GM18526 (cell line): ENCODE results near the gene CEND1.

Source experiments
- POLR2A ChIP-seq: IDR thresholded peaks from 3 replicates; pipeline ENCODE4 v1.6.1; 2011; ENCODE audit not compliant: insufficient read length; ENCODE audit errors: extremely low read depth

CEND1 gene

DNA sequence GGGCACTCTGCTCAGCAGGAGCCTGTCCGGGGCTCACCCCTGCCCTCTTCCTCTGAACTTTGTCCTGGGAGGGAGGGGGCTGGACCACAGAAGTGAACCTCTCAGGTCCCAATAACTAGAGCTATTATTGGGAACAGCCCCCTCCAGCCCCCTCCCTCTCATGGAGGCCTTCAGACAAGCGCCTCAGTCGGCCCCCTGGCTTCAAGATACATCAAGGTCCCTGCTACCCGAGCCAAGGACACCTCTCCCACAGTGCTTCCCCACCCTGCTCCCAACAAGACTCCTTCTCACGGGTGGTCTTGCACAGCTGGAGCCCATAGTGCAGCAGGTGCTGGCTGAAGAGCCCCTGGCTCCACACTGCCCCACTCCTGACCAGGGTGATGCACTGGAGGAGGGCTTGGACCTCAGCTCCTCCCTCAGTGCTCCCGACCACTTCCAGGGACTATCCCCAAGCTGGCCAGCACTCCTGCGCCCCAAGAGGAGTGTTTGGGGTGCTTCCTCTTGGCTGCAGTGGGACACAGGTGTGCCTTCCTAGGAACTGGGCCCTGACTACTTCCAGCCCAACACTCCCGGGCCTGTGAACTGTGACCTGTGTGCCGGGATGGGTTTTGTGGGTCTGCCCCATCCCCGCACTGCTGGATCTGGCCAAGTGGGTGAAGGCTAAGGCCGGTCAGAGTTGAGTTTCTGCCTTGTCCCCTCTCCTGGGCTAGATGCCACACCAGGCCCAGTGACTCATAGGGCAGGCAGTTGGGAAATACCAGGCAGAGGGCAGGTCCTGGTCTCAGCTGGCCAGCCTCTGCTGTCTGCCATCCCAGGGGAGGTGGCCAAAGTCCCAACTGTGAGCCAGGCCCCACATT lies 31.0 kb upstream of the CEND1 start:
- no peak for TF ChIP-seq POLR2A

DNA sequence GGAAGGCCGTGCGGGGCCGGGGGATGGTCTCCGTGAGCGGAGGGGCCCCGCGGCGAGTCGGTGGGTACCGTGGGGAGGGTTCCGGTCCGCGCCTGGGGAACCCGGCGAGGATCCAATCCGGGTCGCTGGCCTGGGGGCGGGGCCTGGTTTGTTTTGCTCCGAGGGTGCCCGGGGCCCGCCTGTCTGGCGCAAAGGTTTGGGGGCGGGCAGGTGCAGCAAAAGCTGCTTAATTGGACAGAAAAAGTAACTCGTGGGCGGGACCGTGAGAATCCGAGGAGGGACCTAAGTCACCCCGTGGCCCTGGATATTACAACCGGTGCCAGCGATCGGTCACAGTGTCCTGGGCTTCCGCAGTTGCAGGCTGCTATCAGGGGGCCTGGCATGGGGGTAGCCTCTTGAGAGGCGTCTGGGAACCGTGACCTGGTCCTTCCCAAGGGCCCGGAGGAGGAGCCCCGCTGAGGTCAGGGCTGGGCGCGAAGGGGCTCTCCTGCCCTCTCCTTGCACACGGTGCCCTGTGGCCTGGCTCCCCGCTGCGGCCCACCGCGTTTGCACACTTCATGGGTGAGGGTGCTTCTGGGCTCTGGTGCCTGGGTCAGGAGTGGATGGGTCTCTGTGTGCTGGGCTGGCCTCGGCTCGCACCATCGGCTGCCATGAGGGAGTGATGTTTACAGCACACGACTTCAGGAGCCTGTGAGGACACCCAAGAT lies 30.2 kb upstream of the CEND1 start:
- TF ChIP-seq POLR2A: no peak

DNA sequence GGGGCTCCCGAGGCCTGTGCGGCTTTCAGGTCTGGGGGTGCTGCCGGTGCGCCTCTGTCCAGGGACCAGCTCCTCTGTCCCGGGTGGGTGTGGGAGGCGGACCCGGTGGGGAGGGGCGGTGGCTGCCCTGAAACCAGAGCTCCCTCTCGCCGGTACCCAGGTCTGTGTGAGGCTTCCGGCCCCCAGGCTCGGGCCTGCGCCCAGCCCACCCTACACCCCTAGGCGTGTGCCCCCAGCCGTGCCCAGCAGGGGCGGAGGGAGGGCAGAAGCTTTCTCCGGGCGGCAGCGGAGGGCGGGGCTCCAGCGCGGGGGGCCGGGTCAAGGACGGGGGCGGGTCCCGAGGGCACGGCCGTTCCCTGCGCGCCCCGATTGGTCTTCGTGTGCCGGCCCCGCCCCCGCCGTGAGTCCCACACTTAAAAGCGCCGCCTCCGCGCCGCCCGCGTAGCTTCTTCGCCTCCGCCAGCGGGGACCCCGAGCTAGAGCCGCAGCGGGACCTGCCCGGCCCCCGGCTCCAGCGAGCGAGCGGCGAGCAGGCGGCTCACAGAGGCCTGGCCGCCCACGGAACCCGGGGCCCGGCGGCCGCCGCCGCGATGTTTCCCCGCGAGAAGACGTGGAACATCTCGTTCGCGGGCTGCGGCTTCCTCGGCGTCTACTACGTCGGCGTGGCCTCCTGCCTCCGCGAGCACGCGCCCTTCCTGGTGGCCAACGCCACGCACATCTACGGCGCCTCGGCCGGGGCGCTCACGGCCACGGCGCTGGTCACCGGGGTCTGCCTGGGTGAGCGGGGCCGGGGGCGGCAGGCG lies 29.4 kb upstream of the CEND1 start:
- peak; percentile 93 for TF ChIP-seq POLR2A

DNA sequence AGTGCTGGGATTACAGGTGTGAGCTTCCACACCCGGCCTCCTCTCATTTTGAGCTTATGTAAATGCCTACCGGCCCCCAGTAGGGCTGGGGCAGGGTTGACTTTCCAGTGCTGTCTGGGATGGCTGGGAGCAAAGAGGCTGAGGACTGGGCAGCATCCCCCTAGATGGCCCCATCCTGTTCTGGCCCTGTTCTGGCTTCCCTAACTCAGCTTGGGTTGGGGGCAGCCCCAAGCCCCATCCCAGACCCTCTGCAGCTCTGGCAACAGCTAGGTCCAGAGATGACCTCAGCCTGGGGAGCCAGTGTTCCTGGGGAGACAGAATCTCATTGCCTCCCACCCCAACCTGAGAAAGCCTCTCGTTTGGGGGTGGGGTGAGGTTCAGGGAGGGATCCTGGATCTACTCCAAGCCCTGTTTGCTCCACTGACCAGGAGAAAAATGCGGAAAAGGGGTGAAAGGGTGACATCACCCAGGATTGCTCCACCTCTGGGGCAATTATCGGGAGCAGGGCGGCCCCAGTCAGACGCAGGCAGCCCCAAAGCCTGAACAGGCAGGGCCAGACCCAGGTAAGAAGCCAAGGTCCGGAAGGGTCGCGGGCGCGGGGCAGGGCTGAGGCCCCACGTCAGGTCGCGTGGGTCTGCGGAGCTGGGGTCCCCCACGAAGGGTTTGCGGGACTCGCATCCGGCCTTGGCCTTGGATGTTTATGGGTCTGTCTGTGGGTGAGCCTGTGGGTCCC lies 28.7 kb upstream of the CEND1 start, which contains the start of gene PNPLA2:
Gene PNPLA2, plus strand, starts transcription at position 519 of the 733 bp plus-strand sequence. CDS start 805 bp downstream, outside the sequence.
- no peak for TF ChIP-seq POLR2A

DNA sequence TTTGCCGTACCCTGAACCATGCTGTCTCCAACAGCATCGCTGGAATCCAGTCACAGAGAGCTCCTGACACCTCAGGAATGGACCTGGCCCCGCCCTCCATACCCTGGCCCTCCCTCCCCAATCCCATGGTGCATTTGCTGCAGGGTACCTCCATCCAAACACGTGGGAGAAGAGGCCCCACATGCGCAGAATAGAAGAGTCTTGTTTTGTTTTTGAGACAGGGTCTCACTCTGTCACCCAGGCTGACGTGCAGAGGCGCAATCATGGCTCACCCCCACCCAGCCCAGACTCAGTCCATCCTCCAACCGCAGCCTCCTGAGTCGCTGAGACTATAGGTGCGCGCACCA lies 26.5 kb upstream of the CEND1 start:
- TF ChIP-seq POLR2A: no peak

DNA sequence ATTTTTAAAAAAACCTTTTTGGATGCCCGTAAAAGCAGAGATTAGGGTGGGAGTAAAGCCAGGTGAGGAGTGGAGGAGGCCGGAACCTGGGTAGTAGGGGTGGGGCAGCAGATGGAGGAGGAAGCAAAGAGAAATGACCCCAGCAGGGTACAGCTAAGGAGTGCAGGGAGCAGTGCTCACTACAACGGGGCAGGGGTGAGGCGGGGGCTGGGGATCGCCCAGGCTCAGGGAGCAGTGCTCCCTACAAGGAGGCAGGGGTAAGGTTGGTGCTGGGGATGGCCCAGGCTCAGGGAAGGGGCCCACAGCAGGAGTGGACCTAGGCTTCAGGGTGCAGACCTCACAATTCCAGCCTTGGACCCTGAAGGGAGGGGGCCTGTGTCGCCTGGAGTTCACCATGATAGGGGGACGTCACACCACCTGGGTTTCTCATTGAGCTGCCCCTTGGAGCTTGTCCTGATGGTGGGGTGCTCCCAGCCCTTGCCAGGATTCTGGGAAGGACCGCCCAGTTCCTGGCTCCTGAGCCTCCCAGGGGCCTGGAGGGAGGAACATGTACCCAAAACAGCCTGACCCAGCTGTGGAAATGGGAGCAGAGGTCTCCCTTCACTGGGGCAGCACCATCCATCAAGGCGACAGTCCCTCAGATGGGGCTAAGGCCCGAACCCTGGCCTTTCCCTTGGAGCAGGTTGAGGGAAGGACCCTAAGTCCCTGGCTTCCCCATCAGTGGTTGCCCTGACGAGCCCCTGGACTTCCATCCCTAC lies 26.0 kb upstream of the CEND1 start:
- no peak for TF ChIP-seq POLR2A

DNA sequence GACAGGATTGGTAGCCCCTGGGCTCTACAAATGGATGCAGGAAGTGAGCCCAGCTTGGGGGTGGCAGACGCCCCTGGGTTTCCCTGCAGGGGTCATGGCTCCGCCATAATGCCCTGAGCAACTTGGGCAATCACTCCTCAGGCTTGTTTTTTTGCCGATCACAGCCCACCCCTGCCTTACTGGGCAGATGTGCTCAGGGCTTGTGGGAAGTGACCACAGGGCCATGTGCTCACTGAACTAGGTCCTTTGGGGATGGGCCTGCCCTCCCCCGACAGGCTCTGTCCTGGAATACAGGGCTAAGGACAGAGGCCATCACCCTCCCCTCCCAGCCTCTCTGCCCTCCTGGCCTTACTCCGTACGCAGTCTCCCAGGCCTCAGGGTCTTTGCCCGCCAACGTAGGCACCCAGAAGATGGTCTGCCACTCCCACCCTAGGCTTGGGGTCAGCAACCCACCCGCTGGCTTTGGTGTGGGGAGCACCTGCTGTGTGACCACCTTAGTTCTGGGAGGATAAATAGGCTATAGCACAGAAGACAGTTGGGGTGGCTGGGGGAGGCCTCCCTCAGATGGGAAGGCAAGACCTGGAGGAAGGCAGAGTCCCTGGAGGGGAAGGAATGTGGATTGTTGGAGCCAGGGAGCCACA lies 23.7 kb upstream of the CEND1 start:
- peak; percentile 39 for TF ChIP-seq POLR2A

DNA sequence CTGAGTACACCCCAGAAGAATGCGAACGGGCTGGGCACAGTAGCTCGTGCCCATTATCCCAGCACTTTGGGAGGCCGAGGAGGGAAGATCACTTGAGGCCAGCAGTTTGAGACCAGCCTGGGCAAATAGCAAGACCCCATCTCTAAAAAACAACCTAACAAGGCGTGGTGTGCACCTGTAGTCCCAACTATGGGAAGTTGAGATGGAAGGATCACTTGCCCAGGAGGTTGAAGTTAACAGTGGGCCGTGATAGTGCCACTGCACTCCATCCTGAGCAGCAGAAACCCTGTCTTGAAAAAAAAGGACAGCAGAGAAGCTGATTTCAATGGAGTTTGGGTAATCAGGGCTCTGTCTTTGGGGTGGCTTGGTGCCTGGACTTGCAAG lies 23.2 kb upstream of the CEND1 start:
- TF ChIP-seq POLR2A: no peak

DNA sequence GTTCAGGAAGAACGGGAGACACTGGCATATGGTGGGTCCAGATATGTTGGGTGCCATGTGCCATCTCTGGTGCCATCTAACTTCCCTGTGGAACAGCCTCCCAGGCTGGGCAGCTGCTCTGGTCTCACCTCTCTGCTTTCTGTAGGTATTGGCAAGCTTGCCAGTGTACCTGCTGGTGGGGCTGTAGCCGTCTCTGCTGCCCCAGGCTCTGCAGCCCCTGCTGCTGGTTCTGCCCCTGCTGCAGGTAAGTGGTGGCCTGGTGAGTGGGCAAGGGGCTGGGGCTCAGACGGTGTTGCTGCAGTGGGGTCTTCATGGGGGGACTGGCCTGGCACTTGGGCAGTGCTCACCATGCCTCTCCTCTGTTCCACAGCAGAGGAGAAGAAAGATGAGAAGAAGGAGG lies 22.5 kb upstream of the CEND1 start:
- no peak for TF ChIP-seq POLR2A

DNA sequence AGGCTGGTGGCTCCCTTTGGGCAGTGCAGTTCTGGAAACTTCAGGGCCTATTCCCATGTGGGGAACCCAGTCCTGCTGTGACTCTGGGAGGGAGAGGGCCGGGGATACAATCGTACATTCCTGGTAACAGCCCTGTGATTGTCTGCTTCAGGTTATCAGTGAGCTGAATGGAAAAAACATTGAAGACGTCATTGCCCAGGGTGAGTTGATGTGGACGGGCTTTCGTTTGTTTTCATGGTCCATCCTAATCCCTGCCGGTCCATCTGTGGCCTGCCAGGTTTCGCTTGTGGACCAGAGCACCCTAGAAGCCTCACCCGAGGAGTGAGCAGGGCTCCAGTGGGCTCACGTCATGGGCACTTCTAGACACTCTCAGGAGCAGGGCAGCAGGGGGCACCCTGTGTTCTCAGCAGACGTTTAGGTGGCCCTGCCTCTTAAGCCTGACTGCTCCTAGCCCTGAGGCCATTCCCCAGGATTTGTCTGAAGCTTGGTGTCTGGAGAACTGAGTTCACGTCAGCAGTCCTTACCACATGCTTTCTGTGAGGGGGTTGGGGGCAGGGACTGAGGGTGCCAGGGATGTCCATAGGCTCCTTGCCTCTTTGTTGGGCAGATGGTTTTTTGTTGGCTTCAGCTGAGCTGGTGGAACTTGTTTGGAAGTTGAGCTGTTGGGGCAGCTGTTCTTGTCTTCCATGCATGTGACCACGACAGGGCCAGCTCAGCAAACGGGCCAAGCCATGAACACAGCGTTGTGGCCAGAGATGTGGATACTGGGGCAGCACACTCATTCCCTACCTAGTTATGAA lies 21.8 kb upstream of the CEND1 start:
- TF ChIP-seq POLR2A: no peak

DNA sequence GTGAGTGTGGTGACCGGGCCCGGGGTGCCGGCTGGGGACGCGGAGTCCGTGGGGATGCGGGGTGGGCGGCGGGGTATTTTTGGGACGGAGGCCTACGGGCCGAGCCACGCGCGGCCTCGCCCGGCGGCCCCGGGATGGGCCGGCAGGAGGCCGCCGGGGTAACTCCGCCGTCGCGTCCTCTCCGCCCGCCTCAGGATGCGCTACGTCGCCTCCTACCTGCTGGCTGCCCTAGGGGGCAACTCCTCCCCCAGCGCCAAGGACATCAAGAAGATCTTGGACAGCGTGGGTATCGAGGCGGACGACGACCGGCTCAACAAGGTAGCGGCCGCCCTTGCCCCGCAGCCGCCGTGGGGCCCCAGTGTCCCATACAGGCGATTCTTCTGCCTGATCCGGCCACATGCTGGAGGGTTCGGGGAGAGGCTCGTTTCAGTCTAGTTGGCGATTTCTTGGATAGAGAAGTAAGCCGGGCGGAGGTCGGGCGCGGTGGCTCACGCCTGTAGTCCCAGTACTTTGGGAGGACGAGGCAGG lies 20.2 kb upstream of the CEND1 start:
- no peak for TF ChIP-seq POLR2A

DNA sequence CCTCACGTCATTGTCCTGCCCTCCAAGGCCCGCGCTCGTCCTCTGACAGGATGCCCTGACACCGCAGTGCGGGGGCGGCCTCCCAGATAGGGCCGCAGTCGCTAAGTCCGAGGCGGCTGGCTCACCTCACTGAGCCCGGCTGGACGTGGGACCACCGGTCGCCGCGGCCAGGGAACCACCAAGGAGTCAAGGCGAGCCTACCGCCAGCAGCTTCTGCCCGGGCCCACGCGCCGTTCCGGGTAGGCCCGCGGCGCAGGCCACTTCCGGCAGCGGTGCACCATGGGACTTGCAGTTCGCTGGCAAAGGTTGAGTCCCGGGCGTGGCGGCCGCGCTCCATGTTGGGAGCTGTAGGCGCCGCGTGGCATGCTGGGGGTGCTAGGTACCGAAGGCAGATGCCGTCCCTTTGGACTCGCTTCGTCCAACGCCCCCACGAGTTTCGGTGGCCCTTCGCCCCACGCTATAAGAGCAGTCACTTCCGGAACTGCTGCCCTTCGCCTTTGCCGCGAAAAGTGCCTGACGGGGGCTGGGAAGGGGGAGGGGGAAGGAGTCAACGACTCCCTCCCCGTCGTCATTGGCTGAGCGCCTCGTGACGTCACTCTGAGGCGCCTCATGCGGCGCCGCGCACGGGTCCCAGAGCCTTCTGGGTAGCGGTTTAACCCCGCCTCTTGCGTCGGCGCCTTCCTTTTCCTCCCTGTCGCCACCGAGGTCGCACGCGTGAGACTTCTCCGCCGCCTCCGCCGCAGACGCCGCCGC lies 19.6 kb upstream of the CEND1 start, which contains the start of gene RPLP2:
Gene RPLP2, plus strand, starts transcription at position 681 of the 753 bp plus-strand sequence. CDS start 268 bp downstream, outside the sequence.
- TF ChIP-seq POLR2A: peak; percentile 93
